OCI-LY1 (cell line): Measurements from ENCODE around the gene ZNF683.
"Not testable (repeated sequence)": the region's sequence is repeated elsewhere in the genome, so short reads cannot be mapped to it uniquely, and the experiment has no call there.

Experiments used
- H2AFZ ChIP-seq: fragments of 200-600 bp; sonication (generic), shearing (Covaris generic); 2 replicates; pipeline ENCODE4 v1.6.0; 2014; ENCODE audit warnings: antibody characterized with exemption, mild to moderate bottlenecking, low read length
- H3F3A ChIP-seq: fragments of 200-600 bp; sonication (generic), shearing (Covaris generic); 2 replicates; pipeline ENCODE4 v1.6.0; 2014; ENCODE audit warnings: mild to moderate bottlenecking, antibody characterized with exemption, low read length, moderate library complexity; ENCODE audit not compliant: insufficient read depth
- H3K27ac ChIP-seq: fragments of 200-600 bp; sonication (generic); 2 replicates; pipeline ENCODE4 v1.5.1; 2014; ENCODE audit warnings: low read length, mixed run types, mild to moderate bottlenecking, low read depth; ENCODE audit not compliant: poor library complexity, severe bottlenecking
- H3K27me3 ChIP-seq: fragments of 200-600 bp; sonication (generic); 2 replicates; pipeline ENCODE4 v1.6.0; 2014; ENCODE audit warnings: antibody characterized with exemption, mild to moderate bottlenecking, low read length, moderate library complexity; ENCODE audit not compliant: insufficient read depth
- H3K36me3 ChIP-seq: fragments of 200-600 bp; sonication (generic); 2 replicates; pipeline ENCODE4 v1.6.1; 2014; ENCODE audit warnings: mild to moderate bottlenecking, antibody characterized with exemption, low read length, moderate library complexity, mixed read lengths; ENCODE audit not compliant: insufficient read depth
- H3K4me1 ChIP-seq: fragments of 200-600 bp; sonication (generic); 2 replicates; pipeline ENCODE4 v1.5.1; 2014; ENCODE audit warnings: mild to moderate bottlenecking, low read length, moderate library complexity; ENCODE audit not compliant: insufficient read depth, severe bottlenecking
- H3K4me2 ChIP-seq: fragments of 200-600 bp; sonication (generic), shearing (Covaris generic); 2 replicates; pipeline ENCODE4 v1.6.1; 2014; ENCODE audit warnings: low read length
- H3K4me3 ChIP-seq: fragments of 200-600 bp; sonication (generic); 2 replicates; pipeline ENCODE4 v1.5.1; 2014; ENCODE audit warnings: low read length, low read depth, mild to moderate bottlenecking, mixed read lengths; ENCODE audit not compliant: poor library complexity, severe bottlenecking
- H3K79me2 ChIP-seq: fragments of 200-600 bp; shearing (Covaris generic); 2 replicates; pipeline ENCODE4 v1.6.1; 2016; ENCODE audit warnings: mixed run types, low read length, mixed read lengths; ENCODE audit not compliant: insufficient read depth
- H3K9ac ChIP-seq: fragments of 200-600 bp; sonication (generic), shearing (Covaris generic); 2 replicates; pipeline ENCODE4 v1.6.1; 2014; ENCODE audit warnings: mild to moderate bottlenecking, low read length, mixed read lengths
- H3K9me2 ChIP-seq: fragments of 200-600 bp; sonication (generic), shearing (Covaris generic); 2 replicates; pipeline ENCODE4 v1.6.1; 2014; ENCODE audit warnings: low read depth, mild to moderate bottlenecking, low read length, mixed read lengths
- H3K9me3 ChIP-seq: fragments of 200-600 bp; shearing (Covaris generic); 2 replicates; pipeline ENCODE4 v1.6.1; 2014; ENCODE audit warnings: low read length, mixed read lengths
- H4K20me1 ChIP-seq: fragments of 200-600 bp; sonication (generic), shearing (Covaris generic); 2 replicates; pipeline ENCODE4 v1.6.0; 2016; ENCODE audit warnings: mild to moderate bottlenecking, low read length; ENCODE audit not compliant: insufficient read depth
- EZH2 ChIP-seq: fragments of 200-600 bp; sonication (generic), shearing (Covaris generic); IDR thresholded peaks from 2 replicates; pipeline ENCODE4 v1.8.0; 2017; ENCODE audit warnings: borderline replicate concordance, mixed run types, mild to moderate bottlenecking, antibody characterized with exemption, low read length, moderate library complexity, mixed read lengths
- TF ChIP-seq, protein P1 (sequence below): fragments of 200-600 bp; sonication (generic), shearing (Covaris generic); IDR thresholded peaks from 2 replicates; pipeline ENCODE4 v1.5.1; 2017; ENCODE audit warnings: mild to moderate bottlenecking, antibody characterized with exemption, low read length, moderate library complexity, mixed read lengths

ZNF683 gene

DNA sequence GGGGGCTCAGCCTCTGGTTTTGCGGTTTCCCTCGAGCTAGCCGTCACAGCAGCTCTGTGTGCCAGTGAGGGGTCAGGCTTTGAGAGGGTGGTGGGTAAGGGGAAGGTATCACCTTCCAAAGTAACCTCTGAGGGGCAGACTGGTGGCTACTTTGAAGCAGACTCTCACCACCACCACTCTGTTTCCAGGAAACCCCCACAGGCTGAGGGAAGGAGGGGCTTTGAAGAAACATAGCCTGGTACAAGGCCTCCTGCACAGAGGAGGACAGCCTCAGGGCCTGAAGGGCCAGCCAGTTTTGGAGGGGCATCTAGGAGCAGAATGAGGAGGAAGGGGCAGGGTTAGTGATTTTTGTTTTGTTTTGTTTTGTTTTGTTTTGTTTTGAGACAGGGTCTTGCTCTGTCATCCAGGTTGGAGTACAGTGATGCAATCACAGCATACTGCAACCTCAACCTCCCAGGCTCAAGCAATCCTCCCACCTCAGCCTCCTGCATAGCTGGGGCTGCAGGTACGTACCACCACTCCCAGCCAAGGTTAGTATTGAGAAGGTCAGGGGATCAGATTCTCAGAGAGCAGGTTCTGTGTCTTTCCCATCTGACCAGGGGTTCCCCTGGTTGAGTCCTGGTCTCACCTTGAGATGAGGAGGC, 17.2 kb upstream of the ZNF683 start:
- Histone ChIP-seq H3K27me3 (peaks cover 8% of the 10 kb centered on the region; the same call in 1 of the 2 replicates), H3K79me2 (no peaks in the 10 kb centered on the region), H3K4me2 (no peak overlapping the region), H3K9me2 (no peaks in the 10 kb centered on the region), H3K36me3 (no peaks in the 10 kb centered on the region), H2AFZ (no peak overlapping the region), H3K4me1 (no peaks in the 10 kb centered on the region), H3K27ac (no peak overlapping the region), H3K4me3 (no peak overlapping the region), H4K20me1 (no peaks in the 10 kb centered on the region), H3K9me3 (no peaks in the 10 kb centered on the region), H3K9ac (no peak overlapping the region), H3F3A (no peaks in the 10 kb centered on the region)
- TF ChIP-seq, protein P1, sequence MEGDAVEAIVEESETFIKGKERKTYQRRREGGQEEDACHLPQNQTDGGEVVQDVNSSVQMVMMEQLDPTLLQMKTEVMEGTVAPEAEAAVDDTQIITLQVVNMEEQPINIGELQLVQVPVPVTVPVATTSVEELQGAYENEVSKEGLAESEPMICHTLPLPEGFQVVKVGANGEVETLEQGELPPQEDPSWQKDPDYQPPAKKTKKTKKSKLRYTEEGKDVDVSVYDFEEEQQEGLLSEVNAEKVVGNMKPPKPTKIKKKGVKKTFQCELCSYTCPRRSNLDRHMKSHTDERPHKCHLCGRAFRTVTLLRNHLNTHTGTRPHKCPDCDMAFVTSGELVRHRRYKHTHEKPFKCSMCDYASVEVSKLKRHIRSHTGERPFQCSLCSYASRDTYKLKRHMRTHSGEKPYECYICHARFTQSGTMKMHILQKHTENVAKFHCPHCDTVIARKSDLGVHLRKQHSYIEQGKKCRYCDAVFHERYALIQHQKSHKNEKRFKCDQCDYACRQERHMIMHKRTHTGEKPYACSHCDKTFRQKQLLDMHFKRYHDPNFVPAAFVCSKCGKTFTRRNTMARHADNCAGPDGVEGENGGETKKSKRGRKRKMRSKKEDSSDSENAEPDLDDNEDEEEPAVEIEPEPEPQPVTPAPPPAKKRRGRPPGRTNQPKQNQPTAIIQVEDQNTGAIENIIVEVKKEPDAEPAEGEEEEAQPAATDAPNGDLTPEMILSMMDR: no peak
- TF ChIP-seq EZH2: no peak

DNA sequence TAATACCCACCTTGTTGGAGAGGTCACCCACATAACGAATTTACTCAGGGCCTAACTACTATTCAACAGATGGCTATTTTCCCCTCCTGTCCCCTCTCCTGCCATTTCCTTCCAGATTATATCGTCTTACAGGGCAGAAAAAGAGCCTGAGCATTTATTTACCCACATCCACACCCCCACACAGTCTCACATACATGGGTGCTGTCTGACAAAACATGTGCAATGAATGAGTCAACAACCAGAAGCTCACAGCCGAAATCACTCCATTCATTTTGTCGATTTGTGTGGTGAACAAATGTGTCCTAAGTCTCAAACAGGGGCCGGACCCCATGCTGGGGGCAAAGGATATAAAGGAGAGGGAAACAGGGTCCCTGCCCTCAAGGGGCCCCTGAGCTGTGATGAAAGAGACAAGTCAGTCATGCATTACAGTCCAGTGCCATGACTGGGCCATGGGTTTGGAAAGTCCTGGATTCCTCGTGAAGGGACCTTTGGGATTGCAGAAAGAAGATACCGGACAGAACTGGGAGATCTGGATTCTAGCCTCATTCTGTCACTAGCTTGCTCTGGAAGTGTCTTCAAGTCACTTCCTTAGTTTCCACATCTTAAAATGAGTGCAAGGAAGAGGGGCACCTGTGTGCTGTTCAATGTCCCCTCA, 16.4 kb upstream of the ZNF683 start:
- Histone ChIP-seq H3K4me3 (no peak overlapping the region), H3K4me2 (no peak overlapping the region)
- TF ChIP-seq, protein P1: no peak
- TF ChIP-seq EZH2: no peak

DNA sequence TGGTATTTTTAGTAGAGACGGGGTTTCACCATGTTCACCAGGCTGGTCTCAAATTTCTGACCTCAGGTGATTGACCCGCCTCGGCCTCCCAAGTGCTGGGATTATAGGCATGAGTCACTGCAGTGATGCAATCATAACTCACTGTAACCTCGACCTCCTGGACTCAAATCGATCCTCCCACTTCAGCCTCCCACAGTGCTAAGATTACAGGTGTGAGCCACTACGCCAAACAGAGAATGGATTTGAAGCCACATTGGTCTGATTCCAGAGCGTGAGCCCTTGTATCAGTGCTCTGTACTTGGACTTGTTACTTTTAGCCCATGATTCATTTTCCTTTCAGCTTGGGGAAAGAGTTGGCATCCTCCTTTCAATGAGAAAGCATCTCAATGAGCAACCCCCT, 14.9 kb upstream of the ZNF683 start:
- Histone ChIP-seq H2AFZ (no peak overlapping the region), H3K9me3 (no peaks in the 10 kb centered on the region), H3K9ac (no peak overlapping the region), H3K4me1 (no peaks in the 10 kb centered on the region), H3K79me2 (no peaks in the 10 kb centered on the region), H3K4me2 (no peak overlapping the region), H3K9me2 (no peaks in the 10 kb centered on the region), H3K36me3 (no peaks in the 10 kb centered on the region), H3K27me3 (peaks cover 7% of the 10 kb centered on the region; the same call in 1 of the 2 replicates), H4K20me1 (no peaks in the 10 kb centered on the region), H3K4me3 (no peak overlapping the region), H3K27ac (no peak overlapping the region), H3F3A (no peaks in the 10 kb centered on the region)
- TF ChIP-seq, protein P1: no peak
- TF ChIP-seq EZH2: no peak

More for the DNA sequence above, 16.4 kb upstream of the ZNF683 start:
- Histone ChIP-seq H3K9me3 (no peaks in the 10 kb centered on the region), H4K20me1 (no peaks in the 10 kb centered on the region), H3K79me2 (no peaks in the 10 kb centered on the region), H3K9me2 (no peaks in the 10 kb centered on the region), H3K9ac (no peak overlapping the region), H3F3A (no peaks in the 10 kb centered on the region), H3K36me3 (no peaks in the 10 kb centered on the region), H2AFZ (no peak overlapping the region), H3K27ac (no peak overlapping the region), H3K4me1 (no peaks in the 10 kb centered on the region), H3K27me3 (peaks cover 11% of the 10 kb centered on the region; the same call in 1 of the 2 replicates)

DNA sequence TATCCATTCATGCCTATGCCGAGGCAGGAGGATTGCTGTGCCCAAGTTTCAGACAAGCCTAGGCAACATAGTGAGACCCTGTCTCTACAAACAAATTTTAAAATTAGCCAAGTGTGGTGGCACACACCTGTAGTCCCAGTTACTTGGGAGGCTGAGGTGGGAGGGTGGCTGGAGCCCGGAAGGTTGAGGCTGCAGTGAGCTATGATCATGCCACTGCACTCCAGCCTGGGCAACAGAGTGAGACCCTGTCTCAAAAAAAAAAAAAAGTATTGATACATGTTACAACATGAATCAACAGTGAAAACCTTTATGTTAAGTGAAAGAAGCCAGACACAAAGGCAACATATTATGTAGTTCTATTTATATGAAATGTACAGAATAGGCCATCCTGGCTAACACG, 12.5 kb upstream of the ZNF683 start:
- H3K4me2 ChIP-seq: not testable (repeated sequence)

More for the DNA sequence above, 12.5 kb upstream of the ZNF683 start:
- not testable (repeated sequence) for H3K27me3 ChIP-seq, H3K9me3 ChIP-seq, H3K9ac ChIP-seq, H2AFZ ChIP-seq, H3K79me2 ChIP-seq, H3K4me3 ChIP-seq, H3F3A ChIP-seq, H3K4me1 ChIP-seq, H3K27ac ChIP-seq, H3K36me3 ChIP-seq, H4K20me1 ChIP-seq, H3K9me2 ChIP-seq
